ENCODE results near the gene KAZALD1.
A peak's percentile ranks its signal among the peaks of the same experiment; 100 is the strongest.

The KAZALD1 gene

GRCh38 chr10:101095550-101096213 lies 33.9 kb downstream of the KAZALD1 start:
- DNase-seq, result peak; percentile 75

GRCh38 chr10:101096378-101096777 lies 34.6 kb downstream of the KAZALD1 start:
- no peak for DNase-seq

- DNase-seq, result no peak
Measured at GRCh38 chr10:101097881-101098280, 36.1 kb downstream of the KAZALD1 start.

- DNase-seq, result no peak
Measured at GRCh38 chr10:101099901-101100300, 38.1 kb downstream of the KAZALD1 start.

- DNase-seq, result no peak
Measured at GRCh38 chr10:101101372-101101881, 39.6 kb downstream of the KAZALD1 start.

- no peak for DNase-seq
Measured at GRCh38 chr10:101103430-101103829, 41.6 kb downstream of the KAZALD1 start.

- no peak for DNase-seq
Measured at GRCh38 chr10:101106351-101106750, 44.6 kb downstream of the KAZALD1 start.

- no peak for DNase-seq
Measured at GRCh38 chr10:101107771-101108170, 46.0 kb downstream of the KAZALD1 start.

- DNase-seq, result no peak
Measured at GRCh38 chr10:101110856-101111523, 49.2 kb downstream of the KAZALD1 start.

- DNase-seq, result no peak
Measured at GRCh38 chr10:101111547-101111946, 49.8 kb downstream of the KAZALD1 start.

- no peak for DNase-seq
Measured at GRCh38 chr10:101112799-101113594, 51.2 kb downstream of the KAZALD1 start.

- no peak for DNase-seq
Measured at GRCh38 chr10:101113890-101114403, 52.2 kb downstream of the KAZALD1 start.

- DNase-seq, result no peak
Measured at GRCh38 chr10:101114646-101115045, 52.9 kb downstream of the KAZALD1 start.
